ENCODE measurements around the gene MYF6.

GRCh38 chr12:80684077-80684495 is 23.3 kb upstream of the MYF6 start:
- TF ChIP-seq YY1 (IDR thresholded peaks at IDR 0.05; ENCODE audit: insufficient read depth, insufficient read length) (no peak), ZNF274 (IDR thresholded peaks at IDR 0.05; ENCODE audit: low read depth, low read length) (no peak)
